ENCODE data around the gene OMP.

Gene OMP

DNA sequence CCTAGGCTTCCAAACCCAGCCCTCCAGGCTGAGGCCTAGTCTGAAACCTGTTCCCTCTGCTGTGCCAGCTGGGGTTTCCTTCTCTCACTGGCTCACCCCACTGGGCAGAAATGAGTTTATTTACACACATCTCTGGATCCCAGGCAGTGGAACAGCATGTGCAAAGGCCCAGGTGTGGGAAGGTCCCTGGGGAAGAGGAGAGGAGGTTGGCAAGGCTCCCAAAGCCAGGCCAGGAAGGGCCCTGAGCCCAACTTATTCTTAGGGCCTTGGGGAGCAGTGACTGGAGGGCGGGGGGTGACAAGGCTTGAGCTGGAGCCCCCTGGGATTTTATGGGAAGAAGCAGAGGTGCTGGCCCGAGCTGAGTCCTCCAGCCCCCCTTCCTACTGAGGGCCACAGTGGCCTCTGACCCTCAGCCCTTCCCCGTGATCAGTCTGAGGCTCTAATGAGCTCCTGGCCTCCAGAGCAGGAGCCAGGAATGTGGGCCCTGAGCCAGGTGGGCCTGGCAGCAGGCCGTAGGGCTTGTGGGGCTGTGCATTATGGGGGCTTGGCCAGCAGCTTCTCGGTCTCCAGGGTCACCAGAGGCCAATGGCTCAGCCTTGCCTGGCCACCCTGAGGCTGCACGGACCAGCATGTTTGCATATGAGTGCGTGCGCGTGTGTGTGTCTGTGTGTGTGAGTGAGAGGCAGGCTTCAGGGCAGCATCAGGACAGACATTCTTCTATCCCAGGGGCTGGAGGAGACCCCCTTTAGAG is 28.3 kb downstream of the OMP start:
- FAIRE-seq (no peak), DNase-seq (ENCODE audit: insufficient read length, low spot score) (no peak)
- TF ChIP-seq POLR2A (IDR thresholded peaks at IDR 0.05; ENCODE audit: low read depth, low read length) = no peak

DNA sequence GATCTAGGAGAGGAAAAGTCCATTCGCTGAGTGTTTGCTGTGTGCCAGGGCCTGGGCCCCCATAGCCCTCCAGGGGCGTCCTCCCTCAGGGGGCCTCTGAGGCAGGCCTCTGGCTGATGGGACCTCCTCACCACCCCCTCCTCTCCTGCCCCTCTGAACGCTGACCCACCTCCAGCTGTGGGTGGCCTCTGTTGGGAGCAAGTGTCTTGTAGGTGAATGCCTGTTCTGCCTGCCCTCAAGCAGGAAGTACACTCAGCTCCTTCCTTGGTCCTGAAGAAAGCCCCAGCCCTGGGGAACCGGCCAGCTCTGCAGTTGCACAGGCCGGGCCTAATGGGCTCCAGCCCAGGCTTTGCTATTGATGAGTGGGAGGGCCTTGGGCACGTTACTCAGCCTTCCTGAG is 28.9 kb downstream of the OMP start:
- DNase-seq (ENCODE audit: insufficient read length, low spot score) (no peak), FAIRE-seq (no peak)
- TF ChIP-seq POLR2A (IDR thresholded peaks at IDR 0.05; ENCODE audit: low read depth, low read length) = no peak

DNA sequence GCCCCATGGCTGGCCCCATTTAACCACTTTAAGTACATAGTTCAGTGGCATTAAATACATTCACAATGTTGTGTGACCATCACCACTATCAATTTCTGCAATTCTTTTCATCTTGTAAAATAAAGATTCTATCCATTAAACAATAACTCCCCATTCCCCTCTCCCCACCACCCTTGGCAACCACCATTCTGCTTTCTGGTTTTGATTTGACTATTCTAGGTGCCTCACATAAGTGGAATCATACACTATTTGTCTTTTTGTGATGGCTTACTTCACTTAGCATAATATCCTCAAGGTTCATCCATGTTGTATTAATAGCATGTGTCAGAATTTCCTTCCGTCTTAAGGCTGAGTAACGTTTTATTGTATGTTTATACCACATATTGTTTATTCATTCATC is 32.4 kb downstream of the OMP start:
- no peak for TF ChIP-seq POLR2A (IDR thresholded peaks at IDR 0.05; ENCODE audit: low read depth, low read length)
- no peak for FAIRE-seq
- DNase-seq (ENCODE audit: insufficient read length, low spot score) = no peak

- FAIRE-seq = no peak
Measured at GRCh38 chr11:77136074-77136473, 33.4 kb downstream of the OMP start.

GRCh38 chr11:77136784-77137420 is 34.3 kb downstream of the OMP start:
- TF ChIP-seq POLR2A (IDR thresholded peaks at IDR 0.05; ENCODE audit: low read depth, low read length) = no peak
- FAIRE-seq (no peak), DNase-seq (ENCODE audit: insufficient read length, low spot score) (no peak)

More at GRCh38 chr11:77136074-77136473, 33.4 kb downstream of the OMP start:
- TF ChIP-seq POLR2A (IDR thresholded peaks at IDR 0.05; ENCODE audit: low read depth, low read length) = no peak
- DNase-seq (ENCODE audit: insufficient read length, low spot score) = peak; percentile 78

GRCh38 chr11:77137421-77137820 is 34.8 kb downstream of the OMP start:
- no peak for DNase-seq (ENCODE audit: insufficient read length, low spot score)
- no peak for TF ChIP-seq POLR2A (IDR thresholded peaks at IDR 0.05; ENCODE audit: low read depth, low read length)
- FAIRE-seq = no peak

- FAIRE-seq = no peak
- DNase-seq (ENCODE audit: insufficient read length, low spot score) = no peak
Measured at GRCh38 chr11:77138106-77138649, 35.5 kb downstream of the OMP start.

GRCh38 chr11:77139201-77139600 is 36.6 kb downstream of the OMP start:
- FAIRE-seq (no peak), DNase-seq (ENCODE audit: insufficient read length, low spot score) (no peak)
- no peak for TF ChIP-seq POLR2A (IDR thresholded peaks at IDR 0.05; ENCODE audit: low read depth, low read length)

More at GRCh38 chr11:77138106-77138649, 35.5 kb downstream of the OMP start:
- no peak for TF ChIP-seq POLR2A (IDR thresholded peaks at IDR 0.05; ENCODE audit: low read depth, low read length)

GRCh38 chr11:77140231-77140851 is 37.7 kb downstream of the OMP start:
- no peak for FAIRE-seq
- DNase-seq (ENCODE audit: insufficient read length, low spot score) = peak; percentile 37
- TF ChIP-seq POLR2A (IDR thresholded peaks at IDR 0.05; ENCODE audit: low read depth, low read length) = no peak

- FAIRE-seq = no peak
- no peak for TF ChIP-seq POLR2A (IDR thresholded peaks at IDR 0.05; ENCODE audit: low read depth, low read length)
- no peak for DNase-seq (ENCODE audit: insufficient read length, low spot score)
Measured at GRCh38 chr11:77141034-77141433, 38.4 kb downstream of the OMP start.

DNA sequence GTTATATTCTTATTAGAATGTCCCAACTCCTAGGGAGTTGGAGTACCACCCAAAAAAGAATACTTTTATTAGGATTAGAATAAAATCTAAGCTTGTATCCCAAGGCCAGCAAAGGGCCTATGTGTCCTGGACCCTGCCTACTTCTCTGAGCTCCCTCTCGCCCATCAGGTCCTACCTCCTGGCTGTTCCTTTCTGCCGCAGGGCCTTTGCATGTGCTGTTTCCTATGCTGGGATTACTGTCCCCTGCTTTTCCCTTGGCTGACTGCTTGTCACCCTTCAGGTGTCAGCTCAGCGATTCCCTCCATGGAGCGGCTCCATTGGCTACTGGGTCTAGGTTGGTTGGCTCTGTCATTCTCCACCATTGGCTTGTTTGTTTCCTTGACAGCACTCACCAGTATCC is 38.8 kb downstream of the OMP start:
- DNase-seq (ENCODE audit: insufficient read length, low spot score) (no peak), FAIRE-seq (no peak)
- no peak for TF ChIP-seq POLR2A (IDR thresholded peaks at IDR 0.05; ENCODE audit: low read depth, low read length)

GRCh38 chr11:77142091-77142975 is 39.7 kb downstream of the OMP start:
- DNase-seq (ENCODE audit: insufficient read length, low spot score) = no peak
- no peak for TF ChIP-seq POLR2A (IDR thresholded peaks at IDR 0.05; ENCODE audit: low read depth, low read length)
- no peak for FAIRE-seq

GRCh38 chr11:77143405-77144020 is 40.9 kb downstream of the OMP start:
- TF ChIP-seq POLR2A (IDR thresholded peaks at IDR 0.05; ENCODE audit: low read depth, low read length) = no peak
- DNase-seq (ENCODE audit: insufficient read length, low spot score) (no peak), FAIRE-seq (no peak)
